OCI-LY1 (cell line): ENCODE data around the gene RERE.

ENCODE experiments used
- CTCF ChIP-seq: fragments of 200-600 bp; sonication (generic), shearing (Covaris generic); IDR thresholded peaks from 2 replicates; pipeline ENCODE4 v1.5.1; 2017; ENCODE audit warnings: mild to moderate bottlenecking, antibody characterized with exemption, low read length, moderate library complexity, mixed read lengths
- EZH2 ChIP-seq: fragments of 200-600 bp; sonication (generic), shearing (Covaris generic); IDR thresholded peaks from 2 replicates; pipeline ENCODE4 v1.8.0; 2017; ENCODE audit warnings: borderline replicate concordance, mixed run types, mild to moderate bottlenecking, antibody characterized with exemption, low read length, moderate library complexity, mixed read lengths

DNA sequence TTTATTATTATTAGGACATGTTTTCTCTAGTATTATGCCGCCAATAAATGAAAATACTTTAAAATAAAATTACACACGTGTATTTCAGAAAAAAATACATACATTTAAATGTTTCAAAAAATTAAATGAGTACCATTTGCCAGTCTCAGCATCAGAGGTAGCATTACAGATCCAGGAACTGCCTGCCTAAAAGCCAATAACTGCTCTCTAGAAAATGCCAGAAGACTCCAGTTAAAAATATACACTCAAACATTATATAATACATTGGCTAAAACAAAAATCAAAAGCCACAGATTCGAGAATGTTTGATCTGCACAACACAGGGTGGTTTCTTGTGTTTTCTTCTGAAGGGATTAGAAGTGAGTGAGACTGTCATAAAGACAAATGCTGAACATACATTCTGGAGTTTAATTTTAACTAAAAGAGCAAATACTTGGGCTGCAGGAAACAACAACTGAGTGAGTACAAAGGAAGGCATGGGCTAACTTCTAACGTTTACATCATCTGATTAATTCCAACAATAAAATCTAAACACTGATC is 105.5 kb downstream of the RERE start:
- TF ChIP-seq CTCF = no peak
- TF ChIP-seq EZH2 = no peak
